Chondrocyte (in vitro differentiated cells): ENCODE results near the gene SLC22A3. TPM values are rescaled to one million over a fixed set of nuclear protein-coding genes. Genes with fewer than 3 reads are reported as not detected.

ENCODE experiments used
- DNase-seq: peaks from one replicate; pipeline ENCODE4 v3.0.0; 2021; ENCODE audit warnings: mixed read lengths, low spot score
- H3K27ac Mint-ChIP-seq: one replicate; pipeline ENCODE4 v1.8.0; 2021; ENCODE audit warnings: mild to moderate bottlenecking, moderate library complexity, mixed read lengths; ENCODE audit not compliant: unreplicated experiment
- H3K27me3 Mint-ChIP-seq: 2 replicates; pipeline ENCODE4 v1.8.0; 2021; ENCODE audit warnings: low read depth, mixed read lengths
- H3K36me3 Mint-ChIP-seq: 2 replicates; pipeline ENCODE4 v1.8.0; 2021; ENCODE audit warnings: low read depth, mixed read lengths
- H3K4me1 Mint-ChIP-seq: 2 replicates; pipeline ENCODE4 v1.8.0; 2021; ENCODE audit warnings: low read depth, mild to moderate bottlenecking, mixed read lengths
- H3K4me3 Mint-ChIP-seq: one replicate; pipeline ENCODE4 v1.8.0; 2021; ENCODE audit warnings: mild to moderate bottlenecking, moderate library complexity, mixed read lengths; ENCODE audit not compliant: unreplicated experiment
- H3K9me3 Mint-ChIP-seq: 2 replicates; pipeline ENCODE4 v1.8.0; 2021; ENCODE audit warnings: low read depth, mixed read lengths
- CTCF ChIP-seq: fragments of 200-600 bp; sonication (generic); IDR thresholded peaks from 2 replicates; pipeline ENCODE4 v1.5.0; 2021; ENCODE audit warnings: antibody characterized with exemption, mild to moderate bottlenecking, moderate library complexity
- total RNA-seq: library from RNA; stranded (reverse); gene quantifications from 3 replicates; pipeline ENCODE4 v1.2.1, GENCODE V29; 2021

SLC22A3 gene
- total RNA-seq, 1 donor from 2014 or later: 1.6 TPM

GRCh38 chr6:160374836-160375560 lies 26.8 kb downstream of the SLC22A3 start:
- no peak for DNase-seq
- no peak overlapping the region for H3K4me3 Mint-ChIP-seq
- peaks cover 9% of the 10 kb centered on the region for H3K9me3 Mint-ChIP-seq
- no peaks in the 10 kb centered on the region for H3K4me1 Mint-ChIP-seq
- H3K36me3 Mint-ChIP-seq: no peaks in the 10 kb centered on the region
- TF ChIP-seq CTCF: no peak
- no peak overlapping the region for H3K27ac Mint-ChIP-seq
- peaks cover 26% of the 10 kb centered on the region for H3K27me3 Mint-ChIP-seq

GRCh38 chr6:160375561-160375949 lies 27.4 kb downstream of the SLC22A3 start:
- Mint-ChIP-seq H3K36me3 (no peaks in the 10 kb centered on the region), H3K27me3 (peaks cover 26% of the 10 kb centered on the region), H3K4me1 (no peaks in the 10 kb centered on the region), H3K4me3 (no peak overlapping the region), H3K27ac (no peak overlapping the region), H3K9me3 (peaks cover 6% of the 10 kb centered on the region)
- no peak for TF ChIP-seq CTCF
- DNase-seq: no peak

- no peak for DNase-seq
- no peak overlapping the region for H3K27ac Mint-ChIP-seq
- TF ChIP-seq CTCF: no peak
- peaks cover 26% of the 10 kb centered on the region for H3K27me3 Mint-ChIP-seq
- H3K4me1 Mint-ChIP-seq: no peaks in the 10 kb centered on the region
- no peaks in the 10 kb centered on the region for H3K36me3 Mint-ChIP-seq
- H3K4me3 Mint-ChIP-seq: no peak overlapping the region
- peaks cover 6% of the 10 kb centered on the region for H3K9me3 Mint-ChIP-seq
Measured at GRCh38 chr6:160376445-160376844, 28.3 kb downstream of the SLC22A3 start.

GRCh38 chr6:160378218-160378617 lies 30.0 kb downstream of the SLC22A3 start:
- DNase-seq: no peak
- peaks cover 14% of the 10 kb centered on the region for H3K27me3 Mint-ChIP-seq
- no peak for TF ChIP-seq CTCF
- H3K9me3 Mint-ChIP-seq: peaks cover 12% of the 10 kb centered on the region
- H3K36me3 Mint-ChIP-seq: peaks cover under 1% of the 10 kb centered on the region
- no peak overlapping the region for H3K27ac Mint-ChIP-seq
- H3K4me3 Mint-ChIP-seq: no peak overlapping the region
- no peaks in the 10 kb centered on the region for H3K4me1 Mint-ChIP-seq

- Mint-ChIP-seq H3K9me3 (peaks cover 13% of the 10 kb centered on the region), H3K36me3 (peaks cover 2% of the 10 kb centered on the region), H3K27me3 (peaks cover 11% of the 10 kb centered on the region), H3K4me1 (no peaks in the 10 kb centered on the region), H3K4me3 (no peak overlapping the region), H3K27ac (no peak overlapping the region)
- no peak for TF ChIP-seq CTCF
- no peak for DNase-seq
Measured at GRCh38 chr6:160378882-160379281, 30.7 kb downstream of the SLC22A3 start.
